GM20431 (cell line): Measurements from ENCODE around the gene KRT8.
"Not testable (repeated sequence)": the region's sequence is repeated elsewhere in the genome, so short reads cannot be mapped to it uniquely, and the experiment has no call there.

Source experiments
- in situ Hi-C: fragments of 300-500 bp; cut with MseI, MboI; formaldehyde crosslinking; loops from one replicate; pipeline ENCODE4 v1.15.0; 2020; ENCODE audit warnings: low sequenced_read_pairs; ENCODE audit not compliant: unreplicated experiment

Gene KRT8

DNA sequence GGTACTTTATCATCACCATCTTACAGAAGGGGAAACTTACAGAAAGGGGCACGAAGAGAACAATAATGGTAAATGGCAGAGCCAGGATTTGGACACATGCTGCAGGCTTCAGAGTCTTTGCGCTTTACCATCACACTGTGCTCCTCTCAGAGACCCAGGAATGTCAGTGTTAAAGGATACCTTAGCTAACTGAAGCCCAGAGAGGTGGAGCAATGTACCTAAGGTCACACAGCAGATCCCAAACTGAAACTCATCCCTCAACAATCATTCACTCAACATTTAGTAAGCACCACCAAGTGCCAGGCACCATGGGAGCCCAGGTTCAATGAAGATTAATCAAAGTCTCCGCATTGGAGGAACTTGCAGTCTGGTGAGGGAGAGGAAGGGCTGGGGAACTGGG is 48.1 kb downstream of the KRT8 start:
- in situ Hi-C loops: no loop called here

DNA sequence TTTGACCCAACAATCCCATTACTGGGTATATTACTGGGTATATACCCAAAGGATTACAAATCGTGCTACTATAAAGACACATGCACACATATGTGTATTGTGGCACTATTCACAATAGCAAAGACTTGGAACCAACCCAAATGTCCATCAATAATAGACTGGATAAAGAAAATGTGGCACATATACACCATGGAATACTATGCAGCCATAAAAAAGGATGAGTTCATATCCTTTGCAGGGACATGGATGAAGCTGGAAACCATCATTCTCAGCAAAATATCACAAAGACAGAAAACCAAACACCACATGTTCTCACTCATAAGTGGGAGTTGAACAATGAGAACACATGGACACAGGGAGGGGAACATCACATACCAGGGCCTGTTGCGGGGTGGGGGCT is 48.8 kb downstream of the KRT8 start:
- in situ Hi-C loops: not testable (repeated sequence)

DNA sequence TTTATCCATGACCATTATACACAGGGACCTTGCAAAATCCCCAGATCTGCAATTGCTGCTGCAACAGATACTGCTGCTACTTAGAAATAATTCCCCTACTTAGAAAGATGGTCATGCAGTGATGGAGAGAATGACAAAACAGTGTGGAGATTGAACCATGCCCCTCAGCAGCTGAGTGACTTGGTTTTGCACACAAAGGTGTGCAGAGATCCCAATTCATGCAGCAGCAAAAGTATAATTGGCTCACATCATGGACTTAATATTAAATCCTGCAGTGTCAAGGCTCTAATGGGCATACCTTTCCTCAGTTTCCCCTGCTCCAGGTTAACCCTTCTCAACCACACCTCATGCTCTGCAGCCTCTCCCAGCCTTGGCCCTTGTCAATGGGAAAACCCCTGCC is 53.1 kb downstream of the KRT8 start:
- in situ Hi-C loops: no loop called here

DNA sequence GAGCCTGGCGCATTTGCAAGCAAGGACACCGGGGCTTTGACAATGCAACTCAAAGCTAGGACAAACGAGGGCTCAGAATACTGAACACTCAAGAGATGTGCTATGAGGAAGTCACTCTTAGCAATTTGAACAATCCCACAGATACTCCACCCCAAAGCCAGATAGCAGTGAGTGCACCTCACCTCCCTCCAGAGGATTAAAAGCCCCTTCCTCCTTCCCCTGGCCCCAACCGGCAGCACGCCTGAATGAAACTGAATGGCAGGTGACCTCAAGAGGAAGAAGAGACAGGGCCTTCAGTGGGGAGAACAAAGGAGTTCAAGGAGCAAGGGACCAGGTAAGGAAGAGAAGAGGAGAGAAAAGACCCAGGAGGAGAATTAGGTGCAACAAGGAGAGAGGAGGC is 54.2 kb downstream of the KRT8 start:
- in situ Hi-C loops: no loop called here

DNA sequence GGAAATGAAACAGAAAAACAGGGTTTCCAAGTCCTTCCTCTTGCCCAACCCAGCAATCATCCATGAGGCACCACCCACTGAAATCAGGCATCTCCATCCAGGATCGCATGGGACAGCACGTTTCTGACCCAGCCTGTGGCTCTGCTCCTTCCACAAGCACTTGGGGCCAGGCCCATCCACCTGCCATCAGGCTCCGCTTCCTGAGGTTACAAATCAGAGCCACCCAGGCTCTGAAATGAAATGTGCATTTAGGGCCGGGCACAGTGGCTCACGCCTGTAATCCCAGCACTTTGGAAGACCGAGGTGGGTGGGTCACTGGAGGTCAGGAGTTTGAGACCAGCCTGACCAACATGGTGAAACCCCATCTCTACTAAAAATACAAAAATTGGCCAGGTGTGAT is 55.4 kb downstream of the KRT8 start:
- in situ Hi-C loops: no loop called here

DNA sequence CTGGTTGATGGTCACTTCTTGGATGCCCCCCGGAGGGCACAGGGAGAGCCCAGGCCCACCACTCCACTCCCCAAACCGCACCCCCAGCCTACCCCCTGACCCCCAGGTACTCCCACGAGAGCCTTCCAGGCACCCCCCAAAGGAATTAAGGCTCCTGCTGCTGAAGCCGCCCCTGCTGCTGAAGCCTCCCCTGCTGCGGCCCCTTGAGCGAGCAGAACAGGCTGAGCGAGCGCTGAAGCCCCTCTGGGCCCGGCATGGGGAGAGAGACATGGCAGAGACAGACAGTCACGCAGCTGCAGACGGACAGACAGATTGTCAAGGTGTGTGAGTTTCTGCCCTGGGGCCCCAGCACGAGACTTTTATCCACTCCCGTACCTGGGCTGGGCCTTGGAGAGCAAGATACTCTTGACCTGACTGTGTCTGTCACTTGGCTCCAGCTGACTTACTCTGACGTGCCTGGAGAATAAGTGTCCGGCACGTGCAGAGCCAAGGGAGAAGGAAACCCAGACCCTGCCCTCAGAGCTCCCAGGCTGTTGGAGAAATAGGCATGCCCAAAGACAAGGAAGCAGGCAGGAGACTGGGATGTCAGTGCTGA is 56.1 kb downstream of the KRT8 start, which contains the start of gene KRT78:
TSS of gene KRT78 (minus strand) at position 334 of the 595 bp plus-strand sequence. CDS start at position 270, 64 bp downstream.
- in situ Hi-C loops: no loop called here

DNA sequence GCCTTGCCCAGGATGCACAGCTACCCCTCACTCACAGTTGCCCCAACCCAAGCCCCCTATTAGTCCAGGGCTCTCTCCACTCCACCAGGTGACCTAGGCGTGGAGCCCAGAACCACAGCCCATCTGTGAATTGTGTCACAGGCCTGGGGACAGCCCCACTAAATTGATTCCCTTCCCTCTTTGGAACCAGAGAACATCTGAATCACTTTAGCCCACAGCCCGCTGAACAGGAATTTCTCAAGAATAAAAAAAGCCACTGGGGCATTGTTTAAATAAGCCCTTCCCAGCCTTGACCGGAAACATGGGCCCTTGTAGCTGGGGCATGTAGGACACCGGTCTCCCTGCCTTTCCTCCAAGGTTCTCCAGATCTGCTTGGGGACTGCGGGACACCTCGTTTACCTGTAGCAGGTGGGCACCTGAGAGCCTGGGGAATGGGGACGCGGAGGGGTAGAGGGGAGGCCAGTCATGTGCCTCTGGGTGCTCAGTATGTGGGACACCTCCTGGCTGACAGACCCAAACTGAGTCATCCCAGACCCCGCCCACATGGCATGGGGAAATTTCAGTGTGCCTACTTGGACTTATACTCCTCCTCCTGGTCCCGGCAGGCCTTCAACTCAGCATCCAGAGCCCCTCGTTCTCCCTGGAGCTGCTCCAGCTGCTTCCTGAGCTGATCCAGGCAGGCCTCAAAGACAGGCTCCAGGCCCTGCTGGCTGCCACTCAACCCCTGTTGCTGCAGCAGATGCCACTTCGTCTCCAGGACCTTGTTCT is 57.4 kb downstream of the KRT8 start:
- in situ Hi-C loops: no loop called here
